Naive thymus-derived CD8-positive, alpha-beta T cell (primary cell): ENCODE results near the gene HMG20A. TPM values are rescaled to one million over a fixed set of nuclear protein-coding genes. Genes with fewer than 3 reads are reported as not detected.

Source experiments
- ATAC-seq, 2 donors: fragments of 150-1000 bp; cut with Tn5 transposase in 1 of 2; sonication (Bioruptor Pico), chemical (Tn5 transposase) in 1 of 2; 1 replicate in 1 of 2; 2 replicates in 1 of 2; pipeline ENCODE4 v1.10.0; 2021; ENCODE audit warnings: mild to moderate bottlenecking in 2 of 2, moderate library complexity in 2 of 2
- POLR2A ChIA-PET: fragments of 350-600 bp; sonication (Branson Sonifier 250); formaldehyde crosslinking; loops from one replicate; lab custom pipeline; 2021; ENCODE audit warnings: antibody characterized with exemption; lab: Charles Lee
- DNase-seq, 10 donors: peaks; one replicate each; pipeline versions ENCODE4 v3.0.0 to v3.0.0-alpha.2; 2020 to 2022
- H3K27ac Mint-ChIP-seq, 10 donors: one replicate each; pipeline ENCODE4 v1.8.0; 2020 to 2022; ENCODE audit warnings: mild to moderate bottlenecking in 10 of 10, mixed read lengths in 10 of 10, moderate library complexity in 4 of 10, inconsistent platforms in 1 of 10
- H3K27me3 Mint-ChIP-seq, 5 donors: one replicate each; pipeline ENCODE4 v1.8.0; 2021 to 2022; ENCODE audit warnings: mixed read lengths in 5 of 5
- H3K36me3 Mint-ChIP-seq, 3 donors: one replicate each; pipeline ENCODE4 v1.8.0; 2020 to 2022; ENCODE audit warnings: mixed read lengths in 3 of 3, mild to moderate bottlenecking in 2 of 3, inconsistent platforms in 1 of 3
- H3K4me1 Mint-ChIP-seq, 4 donors: one replicate each; pipeline ENCODE4 v1.8.0; 2021 to 2022; ENCODE audit warnings: mixed read lengths in 4 of 4
- H3K4me3 Mint-ChIP-seq, 10 donors: one replicate each; pipeline ENCODE4 v1.8.0; 2020 to 2022; ENCODE audit warnings: mild to moderate bottlenecking in 10 of 10, mixed read lengths in 10 of 10, moderate library complexity in 6 of 10, inconsistent platforms in 1 of 10
- H3K9me3 Mint-ChIP-seq, 9 donors: one replicate each; pipeline ENCODE4 v1.8.0; 2020 to 2022; ENCODE audit warnings: mixed read lengths in 9 of 9, mild to moderate bottlenecking in 3 of 9, inconsistent platforms in 1 of 9, moderate library complexity in 1 of 9
- polyA plus RNA-seq, 3 donors: library from polyadenylated mRNA; unstranded; fragments of 300-500 nt; fragmentation: Illumina TruSeq; gene quantifications; one replicate each; pipeline ENCODE4 v1.2.3, GENCODE V29; 2021
- total RNA-seq, 8 experiments: library from RNA in 2 of 8; stranded (reverse) in 2 of 8; gene quantifications; one replicate each; pipeline ENCODE4 v1.2.3 and lab custom pipeline; 2021 to 2026

The HMG20A gene
- total and polyA plus RNA-seq, 5 experiments from 2014 or later, result 28.7 to 72.4 (median 35.7) TPM

DNA sequence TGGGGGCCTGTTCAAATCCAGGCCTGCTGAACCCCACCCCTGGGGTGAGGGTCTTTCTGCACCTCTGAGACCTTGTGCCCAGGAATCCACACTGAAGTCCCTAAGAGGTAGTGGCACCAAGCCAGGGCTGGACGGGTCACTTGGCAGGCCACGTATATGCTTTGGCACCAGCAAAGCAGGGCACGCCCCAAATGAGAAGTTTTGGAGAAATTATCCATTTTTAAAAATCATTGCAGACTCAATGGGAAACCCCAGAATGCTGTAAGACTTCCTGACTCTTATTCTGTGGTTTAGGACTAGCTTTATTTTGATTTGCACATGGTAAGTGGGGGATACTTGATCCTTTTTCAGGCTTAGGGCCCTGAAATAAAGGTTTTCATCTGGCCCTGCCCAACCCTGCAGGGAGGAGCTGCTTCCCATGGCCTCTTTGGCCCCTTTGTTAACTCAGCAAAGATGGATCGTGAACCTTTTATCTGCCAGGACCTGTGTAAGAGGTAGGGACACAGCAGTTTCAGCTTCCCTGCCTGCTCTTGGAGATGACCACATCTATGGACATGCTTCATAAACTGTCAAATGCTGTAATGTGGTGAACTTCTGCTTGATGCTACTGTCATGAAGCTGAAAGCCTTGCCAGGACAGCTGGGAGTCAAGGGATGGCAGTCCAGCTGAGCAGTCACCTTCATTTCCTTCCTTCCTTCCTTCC is 88.0 kb downstream of the HMG20A start:
- peak overlapping the region in 2 of 10 donors; percentile 57 to 73 for H3K27ac Mint-ChIP-seq
- POLR2A ChIA-PET, result interaction anchor here (0.6 kb wide), 1 partner anchor 367 kb away, joined by 3 read pairs; no protein-coding TSS in a partner anchor
- no peak overlapping the region for H3K4me3 Mint-ChIP-seq
- peaks cover 10 to 24% (median 20%) of the 10 kb centered on the region in 4 donors for H3K4me1 Mint-ChIP-seq
- no peaks in the 10 kb centered on the region for H3K27me3 Mint-ChIP-seq
- ATAC-seq (no peak), DNase-seq (no peak)
- H3K9me3 Mint-ChIP-seq, result peaks cover 0 to 9% (median 0%) of the 10 kb centered on the region in 9 donors
- H3K36me3 Mint-ChIP-seq, result peaks cover 4 to 9% (median 7%) of the 10 kb centered on the region in 3 donors

- DNase-seq, result no peak
- peaks cover 4 to 5% (median 4%) of the 10 kb centered on the region in 3 donors for H3K36me3 Mint-ChIP-seq
- no peak overlapping the region for H3K4me3 Mint-ChIP-seq
- peaks cover 8 to 24% (median 20%) of the 10 kb centered on the region in 4 donors for H3K4me1 Mint-ChIP-seq
- no peak for ATAC-seq
- H3K27ac Mint-ChIP-seq, result no peak overlapping the region
- POLR2A ChIA-PET, result interaction anchor here (0.9 kb wide), 1 partner anchor 9 kb away, joined by 3 read pairs; no protein-coding TSS in a partner anchor
- H3K9me3 Mint-ChIP-seq, result peaks cover 0 to 9% (median 0%) of the 10 kb centered on the region in 9 donors
- peaks cover 0 to 2% (median 0%) of the 10 kb centered on the region in 5 donors for H3K27me3 Mint-ChIP-seq
Observed at GRCh38 chr15:77510066-77511057, 89.7 kb downstream of the HMG20A start.

DNA sequence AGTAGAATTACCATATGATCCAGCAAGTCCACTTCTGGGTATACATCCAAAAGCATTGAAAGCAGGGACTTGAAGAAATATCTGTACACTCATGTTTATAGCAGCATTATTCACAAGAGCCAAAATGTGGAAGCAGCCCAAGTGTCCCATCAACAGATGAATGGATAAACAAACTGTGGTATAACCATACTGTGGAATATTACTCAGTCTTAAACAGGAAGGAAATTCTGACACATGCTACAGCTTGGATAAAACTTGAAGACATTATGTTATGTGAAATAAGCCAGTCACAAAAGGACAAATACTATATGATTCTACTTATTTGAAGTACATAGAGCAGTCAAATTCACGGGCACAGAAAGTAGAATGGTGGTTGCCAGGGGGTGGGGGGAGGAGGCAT is 91.2 kb downstream of the HMG20A start:
- POLR2A ChIA-PET, result no interaction called here
- Mint-ChIP-seq H3K9me3 (peaks cover 0 to 9% (median 0%) of the 10 kb centered on the region in 9 donors), H3K27ac (no peak overlapping the region), H3K27me3 (peaks cover 0 to 2% (median 0%) of the 10 kb centered on the region in 5 donors), H3K4me1 (peaks cover 8 to 23% (median 20%) of the 10 kb centered on the region in 4 donors), H3K4me3 (no peak overlapping the region), H3K36me3 (peaks cover 4 to 5% (median 4%) of the 10 kb centered on the region in 3 donors)
- ATAC-seq (no peak), DNase-seq (no peak)

- POLR2A ChIA-PET, result no interaction called here
- ATAC-seq, result no peak
- Mint-ChIP-seq H3K36me3 (peaks cover 2 to 5% (median 4%) of the 10 kb centered on the region in 3 donors), H3K9me3 (peaks cover 0 to 9% (median 0%) of the 10 kb centered on the region in 9 donors), H3K27ac (no peak overlapping the region), H3K27me3 (peaks cover 0 to 2% (median 0%) of the 10 kb centered on the region in 5 donors), H3K4me3 (no peak overlapping the region), H3K4me1 (peaks cover 5 to 12% (median 10%) of the 10 kb centered on the region in 4 donors)
- no peak for DNase-seq
Observed at GRCh38 chr15:77513226-77513625, 92.5 kb downstream of the HMG20A start.

DNA sequence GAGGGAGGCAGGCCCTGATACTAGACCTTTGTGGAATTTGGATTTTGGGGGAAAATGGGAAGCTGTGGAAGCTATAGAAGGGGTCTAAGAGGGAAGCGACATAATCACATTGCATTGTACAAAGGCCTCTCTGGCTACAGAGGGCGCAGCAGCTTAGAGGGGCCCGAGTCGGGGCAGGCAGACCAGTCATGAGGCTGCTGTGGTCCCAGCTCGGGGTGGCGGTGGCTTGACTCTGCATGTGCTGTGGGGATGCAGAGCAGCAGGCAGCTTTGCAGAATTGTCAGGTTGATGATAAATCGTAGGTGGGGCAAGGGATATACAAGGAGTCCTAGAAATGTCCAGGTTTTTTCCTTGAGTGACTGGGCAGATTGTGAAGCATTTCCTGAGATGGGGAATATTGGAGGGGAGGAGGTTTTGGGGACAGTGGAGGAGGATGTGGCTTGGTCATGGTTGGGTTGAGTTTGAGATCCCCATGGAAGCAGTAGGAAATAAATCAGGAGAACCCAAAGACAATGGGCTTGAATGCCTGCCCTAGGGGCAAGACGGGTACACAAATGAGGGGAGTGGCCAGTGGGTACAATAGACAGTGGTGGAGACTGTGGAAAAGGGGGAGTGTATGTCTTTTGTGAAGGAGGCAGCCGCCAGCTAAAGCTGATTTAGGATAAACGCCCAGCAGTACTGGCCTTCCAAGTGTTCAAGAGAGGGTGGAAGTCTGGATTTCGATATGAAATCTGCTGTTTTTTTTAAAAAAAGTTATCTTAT is 94.1 kb downstream of the HMG20A start:
- H3K27ac Mint-ChIP-seq, result no peak overlapping the region
- DNase-seq (no peak), ATAC-seq (no peak)
- H3K9me3 Mint-ChIP-seq, result peaks cover 0 to 9% (median 0%) of the 10 kb centered on the region in 9 donors
- peaks cover 2 to 5% (median 4%) of the 10 kb centered on the region in 3 donors for H3K36me3 Mint-ChIP-seq
- H3K27me3 Mint-ChIP-seq, result peaks cover 0 to 2% (median 0%) of the 10 kb centered on the region in 5 donors
- no peaks in the 10 kb centered on the region for H3K4me1 Mint-ChIP-seq
- POLR2A ChIA-PET, result no interaction called here
- no peak overlapping the region for H3K4me3 Mint-ChIP-seq

- Mint-ChIP-seq H3K27ac (no peak overlapping the region), H3K4me3 (no peak overlapping the region), H3K36me3 (peaks cover 2 to 5% (median 4%) of the 10 kb centered on the region in 3 donors), H3K9me3 (peaks cover 0 to 9% (median 0%) of the 10 kb centered on the region in 9 donors), H3K4me1 (no peaks in the 10 kb centered on the region), H3K27me3 (peaks cover 0 to 2% (median 0%) of the 10 kb centered on the region in 5 donors)
- DNase-seq, result no peak
- POLR2A ChIA-PET, result no interaction called here
- no peak for ATAC-seq
Observed at GRCh38 chr15:77515613-77516012, 94.9 kb downstream of the HMG20A start.

DNA sequence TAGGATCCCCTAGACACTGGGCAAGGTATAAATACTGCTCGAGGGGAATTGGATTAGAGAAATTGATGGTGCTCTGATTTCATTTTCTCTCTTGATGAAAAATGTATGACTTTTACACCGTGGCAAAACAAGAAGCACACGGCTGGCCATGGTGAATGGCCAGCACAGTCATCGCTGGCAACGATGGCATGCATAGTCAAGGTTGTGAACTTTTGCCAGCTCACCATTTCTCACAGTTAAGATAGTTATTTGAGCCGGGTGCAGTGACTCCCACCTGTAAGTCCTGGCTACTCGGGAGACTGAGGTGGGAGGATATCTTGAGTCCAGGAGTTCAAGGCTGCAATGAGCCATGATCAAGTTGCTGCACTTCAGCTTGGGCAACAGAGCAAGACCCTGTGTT is 95.4 kb downstream of the HMG20A start:
- peaks cover 0 to 5% (median 4%) of the 10 kb centered on the region in 3 donors for H3K36me3 Mint-ChIP-seq
- no peak overlapping the region for H3K27ac Mint-ChIP-seq
- POLR2A ChIA-PET, result no interaction called here
- H3K4me1 Mint-ChIP-seq, result no peaks in the 10 kb centered on the region
- no peak overlapping the region for H3K4me3 Mint-ChIP-seq
- ATAC-seq (no peak), DNase-seq (no peak)
- peaks cover 0 to 9% (median 0%) of the 10 kb centered on the region in 9 donors for H3K9me3 Mint-ChIP-seq
- H3K27me3 Mint-ChIP-seq, result peaks cover 0 to 2% (median 0%) of the 10 kb centered on the region in 5 donors

- Mint-ChIP-seq H3K27me3 (peaks cover 0 to 2% (median 0%) of the 10 kb centered on the region in 5 donors), H3K9me3 (peaks cover 0 to 5% (median 0%) of the 10 kb centered on the region in 9 donors), H3K27ac (no peak overlapping the region), H3K4me3 (no peak overlapping the region), H3K4me1 (no peaks in the 10 kb centered on the region), H3K36me3 (peaks cover 0 to 5% (median 4%) of the 10 kb centered on the region in 3 donors)
- ATAC-seq, result no peak
- POLR2A ChIA-PET, result no interaction called here
- no peak for DNase-seq
Observed at GRCh38 chr15:77516786-77517185, 96.1 kb downstream of the HMG20A start.

DNA sequence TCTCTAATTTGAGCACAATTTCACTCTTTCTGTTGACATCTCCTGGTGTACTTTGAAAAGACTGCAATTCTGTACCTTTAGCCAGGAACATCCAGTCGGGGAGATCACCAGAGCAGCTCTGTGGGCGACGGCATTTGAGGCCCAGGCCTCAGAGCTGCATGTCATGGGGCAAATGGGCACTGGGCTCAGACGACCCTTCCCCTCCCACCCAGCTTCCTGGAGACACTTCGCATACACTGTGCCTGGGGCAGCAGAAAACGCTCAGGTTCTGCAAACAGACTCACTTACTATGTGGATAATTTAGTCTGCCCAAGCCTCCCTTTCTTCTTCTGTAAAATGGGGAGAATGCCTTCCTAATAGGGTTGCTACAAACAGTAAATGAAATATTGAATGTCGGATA is 96.9 kb downstream of the HMG20A start:
- peaks cover 0 to 5% (median 4%) of the 10 kb centered on the region in 3 donors for H3K36me3 Mint-ChIP-seq
- POLR2A ChIA-PET, result interaction anchor here (0.7 kb wide), 1 partner anchor 877 kb away, joined by 3 read pairs; no protein-coding TSS in a partner anchor
- ATAC-seq, result no peak
- DNase-seq, result no peak
- no peaks in the 10 kb centered on the region for H3K4me1 Mint-ChIP-seq
- H3K4me3 Mint-ChIP-seq, result no peak overlapping the region
- no peak overlapping the region for H3K27ac Mint-ChIP-seq
- H3K9me3 Mint-ChIP-seq, result peaks cover 0 to 5% (median 0%) of the 10 kb centered on the region in 9 donors
- H3K27me3 Mint-ChIP-seq, result peaks cover 0 to 2% (median 0%) of the 10 kb centered on the region in 5 donors

DNA sequence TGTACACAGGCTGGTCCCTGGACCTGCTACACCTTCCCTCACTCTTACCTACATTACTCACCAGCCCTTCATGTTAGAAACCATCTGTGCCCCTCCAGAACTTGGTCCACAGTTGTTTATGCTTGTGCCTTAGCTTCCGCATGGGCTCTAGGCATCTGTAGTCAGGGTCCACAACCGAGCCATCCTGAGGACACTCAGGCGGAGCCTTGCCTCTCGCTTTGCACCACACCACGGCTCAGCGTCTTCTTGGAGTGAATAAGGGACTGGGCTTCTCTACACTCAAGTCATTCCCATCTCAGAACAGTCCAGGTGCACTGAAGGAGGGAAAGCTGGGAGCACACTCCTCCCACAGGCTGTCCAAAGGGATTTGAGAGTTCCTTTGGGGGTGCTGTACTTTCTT is 97.8 kb downstream of the HMG20A start:
- H3K4me1 Mint-ChIP-seq, result no peaks in the 10 kb centered on the region
- H3K27me3 Mint-ChIP-seq, result peaks cover 0 to 2% (median 0%) of the 10 kb centered on the region in 5 donors
- no peaks in the 10 kb centered on the region for H3K36me3 Mint-ChIP-seq
- H3K9me3 Mint-ChIP-seq, result no peaks in the 10 kb centered on the region
- no peak overlapping the region for H3K27ac Mint-ChIP-seq
- H3K4me3 Mint-ChIP-seq, result no peak overlapping the region
- DNase-seq, result no peak
- no peak for ATAC-seq
- POLR2A ChIA-PET, result interaction anchor here (0.7 kb wide), 1 partner anchor 878 kb away, joined by 3 read pairs; no protein-coding TSS in a partner anchor

GRCh38 chr15:77519540-77519939 is 98.9 kb downstream of the HMG20A start:
- Mint-ChIP-seq H3K27ac (no peak overlapping the region), H3K27me3 (peaks cover 0 to 2% (median 0%) of the 10 kb centered on the region in 5 donors), H3K36me3 (no peaks in the 10 kb centered on the region), H3K9me3 (no peaks in the 10 kb centered on the region), H3K4me1 (no peaks in the 10 kb centered on the region), H3K4me3 (no peak overlapping the region)
- no peak for ATAC-seq
- POLR2A ChIA-PET, result interaction anchor here (1.1 kb wide), 1 partner anchor 10 kb away, joined by 3 read pairs; no protein-coding TSS in a partner anchor
- no peak for DNase-seq

GRCh38 chr15:77521206-77521605 is 100.5 kb downstream of the HMG20A start:
- Mint-ChIP-seq H3K27me3 (no peaks in the 10 kb centered on the region), H3K4me3 (no peak overlapping the region), H3K27ac (no peak overlapping the region), H3K36me3 (no peaks in the 10 kb centered on the region), H3K9me3 (no peaks in the 10 kb centered on the region), H3K4me1 (no peaks in the 10 kb centered on the region)
- POLR2A ChIA-PET, result no interaction called here
- ATAC-seq (no peak), DNase-seq (no peak)
